ENCODE measurements around the gene SCLY.

The SCLY gene

GRCh38 chr2:238077292-238077691 lies 16.5 kb downstream of the SCLY start:
- DNase-seq, result no peak

GRCh38 chr2:238079874-238080327 lies 19.1 kb downstream of the SCLY start:
- no peak for DNase-seq

GRCh38 chr2:238080518-238080917 lies 19.7 kb downstream of the SCLY start:
- DNase-seq, result no peak

GRCh38 chr2:238081150-238081549 lies 20.3 kb downstream of the SCLY start:
- no peak for DNase-seq

GRCh38 chr2:238081561-238081960 lies 20.8 kb downstream of the SCLY start:
- DNase-seq, result no peak

GRCh38 chr2:238082151-238082550 lies 21.4 kb downstream of the SCLY start:
- DNase-seq, result no peak

GRCh38 chr2:238082827-238083226 lies 22.0 kb downstream of the SCLY start:
- no peak for DNase-seq

- no peak for DNase-seq
These were observed 23.1 kb downstream of the SCLY start for GRCh38 chr2:238083919-238084318.

GRCh38 chr2:238084761-238085160 lies 24.0 kb downstream of the SCLY start:
- no peak for DNase-seq

GRCh38 chr2:238085899-238086298 lies 25.1 kb downstream of the SCLY start:
- no peak for DNase-seq

- no peak for DNase-seq
These were observed 26.4 kb downstream of the SCLY start for GRCh38 chr2:238087211-238087610.

GRCh38 chr2:238090887-238091286 lies 30.1 kb downstream of the SCLY start:
- no peak for DNase-seq

- no peak for DNase-seq
These were observed 30.7 kb downstream of the SCLY start for GRCh38 chr2:238091436-238092060.

- no peak for DNase-seq
These were observed 31.8 kb downstream of the SCLY start for GRCh38 chr2:238092486-238093035.

GRCh38 chr2:238093181-238094140 lies 32.7 kb downstream of the SCLY start:
- no peak for DNase-seq

- DNase-seq, result no peak
These were observed 33.7 kb downstream of the SCLY start for GRCh38 chr2:238094438-238095022.

GRCh38 chr2:238095143-238095542 lies 34.3 kb downstream of the SCLY start:
- no peak for DNase-seq

- DNase-seq, result no peak
These were observed 35.7 kb downstream of the SCLY start for GRCh38 chr2:238096311-238097011.

GRCh38 chr2:238097201-238097987 lies 36.6 kb downstream of the SCLY start:
- DNase-seq, result no peak

- DNase-seq, result no peak
These were observed 37.4 kb downstream of the SCLY start for GRCh38 chr2:238097988-238098871.
